Measurements from ENCODE around the gene USP34.
"Not testable (repeated sequence)": the region's sequence is repeated elsewhere in the genome, so short reads cannot be mapped to it uniquely, and the experiment has no call there.

The USP34 gene

DNA sequence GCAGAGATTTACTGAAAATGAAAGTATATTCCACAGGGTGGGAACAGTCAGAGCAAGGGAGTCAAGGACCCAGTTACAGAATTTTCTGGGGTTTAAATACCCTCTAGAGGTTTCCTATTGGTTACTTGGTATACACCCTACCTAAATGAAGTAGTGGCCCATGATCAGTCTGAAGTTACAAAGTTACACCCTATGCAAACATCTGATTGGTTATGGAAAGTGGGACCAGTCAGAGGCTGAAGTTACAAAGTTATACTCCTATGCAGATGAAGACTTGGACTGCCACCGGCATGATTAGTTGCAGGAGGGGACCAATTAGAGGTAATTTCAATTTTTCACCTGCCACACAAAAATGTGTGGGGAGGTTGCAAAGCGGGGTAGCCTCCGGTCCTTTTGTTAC lies 56.2 kb downstream of the USP34 start:
- DNase-seq (ENCODE audit: low read depth, low spot score), result no peak
- H3K4me3 ChIP-seq (ENCODE audit: insufficient read length, low read depth), result no peak overlapping the region
- H3K27me3 ChIP-seq (ENCODE audit: insufficient read depth, insufficient read length), result no peaks in the 10 kb centered on the region
- TF ChIP-seq YY1 (IDR thresholded peaks at IDR 0.05; ENCODE audit: insufficient read depth, insufficient read length) (no peak), SUZ12 (IDR thresholded peaks at IDR 0.05; ENCODE audit: extremely low read depth, insufficient read depth, insufficient read length) (no peak), ZNF274 (IDR thresholded peaks at IDR 0.05; ENCODE audit: low read depth, low read length) (no peak)
- no peaks in the 10 kb centered on the region for H3K9me3 ChIP-seq (ENCODE audit: insufficient read depth, low read length)
- H3K36me3 ChIP-seq (ENCODE audit: insufficient read depth, insufficient read length, low read length), result peaks cover 13% of the 10 kb centered on the region
- no peaks in the 10 kb centered on the region for H3K4me1 ChIP-seq (ENCODE audit: insufficient read depth, insufficient read length)
- H3K9ac ChIP-seq (ENCODE audit: insufficient read length, low read depth), result no peak overlapping the region

DNA sequence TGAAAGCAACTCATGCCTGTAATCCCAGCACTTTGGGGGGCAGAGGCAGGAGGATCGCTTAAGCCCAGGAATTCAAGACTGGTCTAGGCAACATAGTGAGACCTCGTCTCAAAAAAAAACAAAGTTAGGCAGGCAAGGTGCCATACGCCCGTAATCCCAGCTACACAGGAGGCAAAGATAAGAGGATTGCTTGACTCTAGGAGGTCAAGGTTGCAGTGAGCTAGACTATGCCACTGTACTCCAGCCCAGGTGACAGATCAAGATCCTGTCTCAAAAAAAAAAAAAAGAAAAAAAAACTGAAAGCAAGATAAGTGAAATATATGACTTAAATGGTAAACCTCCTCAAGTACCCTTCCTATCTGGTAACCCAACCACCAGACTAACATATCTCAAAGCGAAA lies 59.8 kb downstream of the USP34 start:
- TF ChIP-seq ZNF274 (IDR thresholded peaks at IDR 0.05; ENCODE audit: low read depth, low read length), result no peak
- no peak for TF ChIP-seq YY1 (IDR thresholded peaks at IDR 0.05; ENCODE audit: insufficient read depth, insufficient read length)
- TF ChIP-seq SUZ12 (IDR thresholded peaks at IDR 0.05; ENCODE audit: extremely low read depth, insufficient read depth, insufficient read length), result no peak
- no peak overlapping the region for H3K9ac ChIP-seq (ENCODE audit: insufficient read length, low read depth)
- no peak overlapping the region for H3K4me3 ChIP-seq (ENCODE audit: insufficient read length, low read depth)
- H3K9me3 ChIP-seq (ENCODE audit: insufficient read depth, low read length), result no peaks in the 10 kb centered on the region
- peaks cover 4% of the 10 kb centered on the region for H3K36me3 ChIP-seq (ENCODE audit: insufficient read depth, insufficient read length, low read length)
- H3K4me1 ChIP-seq (ENCODE audit: insufficient read depth, insufficient read length), result no peaks in the 10 kb centered on the region
- H3K27me3 ChIP-seq (ENCODE audit: insufficient read depth, insufficient read length), result no peaks in the 10 kb centered on the region
- DNase-seq (ENCODE audit: low read depth, low spot score), result no peak

DNA sequence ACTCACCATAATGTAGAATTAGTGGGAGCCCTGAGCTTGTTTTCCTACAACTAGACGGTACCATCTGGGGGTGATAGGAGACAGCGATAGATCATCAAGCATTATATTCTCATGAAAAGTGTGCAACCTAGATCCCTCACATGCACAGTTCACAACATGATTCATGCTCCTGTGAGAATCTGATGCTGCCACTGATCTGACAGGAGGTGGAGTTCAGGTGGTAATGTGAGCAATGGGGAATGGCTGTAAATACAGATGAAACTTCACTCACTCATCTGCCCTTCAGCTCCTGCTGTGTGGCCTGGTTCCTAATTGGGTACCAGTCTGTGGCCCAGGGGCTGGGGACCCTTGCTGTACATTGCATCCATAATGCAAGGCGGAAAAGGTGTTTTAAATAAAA lies 60.7 kb downstream of the USP34 start:
- TF ChIP-seq ZNF274 (IDR thresholded peaks at IDR 0.05; ENCODE audit: low read depth, low read length) (no peak), YY1 (IDR thresholded peaks at IDR 0.05; ENCODE audit: insufficient read depth, insufficient read length) (no peak), SUZ12 (IDR thresholded peaks at IDR 0.05; ENCODE audit: extremely low read depth, insufficient read depth, insufficient read length) (no peak)
- Histone ChIP-seq H3K27me3 (ENCODE audit: insufficient read depth, insufficient read length) (no peaks in the 10 kb centered on the region), H3K36me3 (ENCODE audit: insufficient read depth, insufficient read length, low read length) (peaks cover 4% of the 10 kb centered on the region), H3K4me3 (ENCODE audit: insufficient read length, low read depth) (no peak overlapping the region), H3K9me3 (ENCODE audit: insufficient read depth, low read length) (no peaks in the 10 kb centered on the region), H3K4me1 (ENCODE audit: insufficient read depth, insufficient read length) (no peaks in the 10 kb centered on the region), H3K9ac (ENCODE audit: insufficient read length, low read depth) (no peak overlapping the region)
- DNase-seq (ENCODE audit: low read depth, low spot score), result no peak

DNA sequence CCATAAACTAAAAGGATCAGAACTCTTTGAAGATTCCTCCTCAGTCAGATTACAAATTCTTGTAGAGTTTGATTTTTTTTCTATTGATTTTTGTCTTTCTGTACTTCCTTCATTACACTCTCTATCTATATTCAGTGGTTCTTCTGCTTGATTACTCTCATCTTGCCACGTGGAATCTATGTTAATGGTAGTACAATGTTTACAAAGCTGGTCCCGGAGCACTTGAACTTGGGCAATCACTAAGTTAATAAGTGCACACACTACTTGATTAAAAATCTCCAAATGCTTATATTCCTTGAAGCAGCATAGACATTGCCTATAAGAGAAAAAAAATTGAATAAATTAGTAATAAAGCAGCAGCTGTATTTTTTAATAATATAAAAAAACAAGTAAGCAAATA lies 65.1 kb downstream of the USP34 start:
- DNase-seq (ENCODE audit: low read depth, low spot score), result no peak
- no peaks in the 10 kb centered on the region for H3K27me3 ChIP-seq (ENCODE audit: insufficient read depth, insufficient read length)
- TF ChIP-seq SUZ12 (IDR thresholded peaks at IDR 0.05; ENCODE audit: extremely low read depth, insufficient read depth, insufficient read length) (no peak), ZNF274 (IDR thresholded peaks at IDR 0.05; ENCODE audit: low read depth, low read length) (no peak), YY1 (IDR thresholded peaks at IDR 0.05; ENCODE audit: insufficient read depth, insufficient read length) (no peak)
- no peaks in the 10 kb centered on the region for H3K4me1 ChIP-seq (ENCODE audit: insufficient read depth, insufficient read length)
- H3K36me3 ChIP-seq (ENCODE audit: insufficient read depth, insufficient read length, low read length), result peaks cover 4% of the 10 kb centered on the region
- no peak overlapping the region for H3K9ac ChIP-seq (ENCODE audit: insufficient read length, low read depth)
- no peak overlapping the region for H3K4me3 ChIP-seq (ENCODE audit: insufficient read length, low read depth)
- H3K9me3 ChIP-seq (ENCODE audit: insufficient read depth, low read length), result no peaks in the 10 kb centered on the region

DNA sequence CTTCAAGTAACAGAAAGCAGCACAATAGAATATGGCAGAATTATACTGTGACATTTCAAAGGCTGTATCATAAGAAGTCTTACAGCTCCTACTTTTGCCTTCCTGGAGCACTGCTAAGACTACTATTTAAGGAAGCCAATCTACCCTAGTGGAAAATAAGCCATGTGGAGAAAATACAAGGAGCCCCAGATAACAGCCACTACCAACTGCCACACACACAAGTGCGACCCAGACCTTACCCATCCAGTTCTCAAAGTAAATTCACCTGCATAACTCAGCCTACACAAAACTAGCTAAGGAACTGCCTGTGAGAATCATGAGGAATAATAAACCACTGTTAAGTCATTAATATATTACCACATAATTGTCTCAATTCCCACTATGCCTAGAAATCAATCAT lies 66.4 kb downstream of the USP34 start:
- Histone ChIP-seq H3K9me3 (ENCODE audit: insufficient read depth, low read length) (no peaks in the 10 kb centered on the region), H3K4me3 (ENCODE audit: insufficient read length, low read depth) (no peak overlapping the region), H3K36me3 (ENCODE audit: insufficient read depth, insufficient read length, low read length) (peaks cover 2% of the 10 kb centered on the region), H3K27me3 (ENCODE audit: insufficient read depth, insufficient read length) (no peaks in the 10 kb centered on the region), H3K4me1 (ENCODE audit: insufficient read depth, insufficient read length) (no peaks in the 10 kb centered on the region), H3K9ac (ENCODE audit: insufficient read length, low read depth) (no peak overlapping the region)
- DNase-seq (ENCODE audit: low read depth, low spot score), result no peak
- TF ChIP-seq SUZ12 (IDR thresholded peaks at IDR 0.05; ENCODE audit: extremely low read depth, insufficient read depth, insufficient read length), result no peak

DNA sequence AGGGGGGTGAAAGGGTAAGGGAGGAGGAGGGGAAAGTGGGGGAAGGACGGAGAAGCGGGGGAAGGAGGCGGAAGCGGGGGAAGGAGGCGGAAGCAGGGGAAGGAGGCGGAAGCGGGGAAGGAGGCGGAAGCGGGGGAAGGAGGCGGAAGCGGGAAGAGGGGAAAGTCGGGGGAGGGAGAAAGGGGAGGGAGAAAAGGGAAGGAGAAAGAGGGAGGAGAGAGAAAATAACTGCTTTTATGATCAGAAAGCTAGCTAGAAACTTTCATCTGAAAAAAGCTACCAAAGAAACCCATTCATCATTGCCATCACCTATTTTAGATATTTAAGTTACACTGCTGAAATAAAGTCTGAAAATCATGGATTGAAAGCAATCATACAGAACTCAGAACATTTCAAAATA lies 72.5 kb downstream of the USP34 start:
- Histone ChIP-seq H3K36me3 (ENCODE audit: insufficient read depth, insufficient read length, low read length) (peaks cover 6% of the 10 kb centered on the region), H3K4me1 (ENCODE audit: insufficient read depth, insufficient read length) (no peaks in the 10 kb centered on the region), H3K9me3 (ENCODE audit: insufficient read depth, low read length) (no peaks in the 10 kb centered on the region), H3K4me3 (ENCODE audit: insufficient read length, low read depth) (no peak overlapping the region), H3K27me3 (ENCODE audit: insufficient read depth, insufficient read length) (no peaks in the 10 kb centered on the region), H3K9ac (ENCODE audit: insufficient read length, low read depth) (no peak overlapping the region)
- no peak for DNase-seq (ENCODE audit: low read depth, low spot score)
- TF ChIP-seq ZNF274 (IDR thresholded peaks at IDR 0.05; ENCODE audit: low read depth, low read length) (no peak), YY1 (IDR thresholded peaks at IDR 0.05; ENCODE audit: insufficient read depth, insufficient read length) (no peak), SUZ12 (IDR thresholded peaks at IDR 0.05; ENCODE audit: extremely low read depth, insufficient read depth, insufficient read length) (no peak)

DNA sequence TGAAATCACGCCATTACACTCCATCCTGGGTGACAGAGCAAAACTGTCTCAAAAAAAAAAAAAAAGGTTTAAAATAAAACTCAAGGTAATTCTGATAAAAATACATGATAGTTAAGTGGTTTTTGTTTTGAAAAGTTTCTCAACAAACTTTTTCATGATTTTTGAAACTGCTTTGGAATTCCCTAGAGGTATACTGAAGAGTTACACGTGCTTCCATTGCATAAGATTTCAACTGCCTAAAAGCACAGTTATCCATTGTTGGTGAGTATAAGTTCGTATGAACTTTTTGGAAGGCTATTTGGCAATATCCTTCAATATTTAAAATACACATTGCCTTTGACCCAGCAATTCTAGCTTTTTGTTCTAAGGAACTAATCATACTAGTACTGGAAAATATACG lies 74.9 kb downstream of the USP34 start:
- Histone ChIP-seq H3K9me3 (ENCODE audit: insufficient read depth, low read length) (no peaks in the 10 kb centered on the region), H3K4me1 (ENCODE audit: insufficient read depth, insufficient read length) (no peaks in the 10 kb centered on the region), H3K36me3 (ENCODE audit: insufficient read depth, insufficient read length, low read length) (peaks cover 12% of the 10 kb centered on the region), H3K27me3 (ENCODE audit: insufficient read depth, insufficient read length) (no peaks in the 10 kb centered on the region), H3K4me3 (ENCODE audit: insufficient read length, low read depth) (no peak overlapping the region), H3K9ac (ENCODE audit: insufficient read length, low read depth) (no peak overlapping the region)
- TF ChIP-seq YY1 (IDR thresholded peaks at IDR 0.05; ENCODE audit: insufficient read depth, insufficient read length), result no peak
- no peak for TF ChIP-seq ZNF274 (IDR thresholded peaks at IDR 0.05; ENCODE audit: low read depth, low read length)
- no peak for TF ChIP-seq SUZ12 (IDR thresholded peaks at IDR 0.05; ENCODE audit: extremely low read depth, insufficient read depth, insufficient read length)
- no peak for DNase-seq (ENCODE audit: low read depth, low spot score)

DNA sequence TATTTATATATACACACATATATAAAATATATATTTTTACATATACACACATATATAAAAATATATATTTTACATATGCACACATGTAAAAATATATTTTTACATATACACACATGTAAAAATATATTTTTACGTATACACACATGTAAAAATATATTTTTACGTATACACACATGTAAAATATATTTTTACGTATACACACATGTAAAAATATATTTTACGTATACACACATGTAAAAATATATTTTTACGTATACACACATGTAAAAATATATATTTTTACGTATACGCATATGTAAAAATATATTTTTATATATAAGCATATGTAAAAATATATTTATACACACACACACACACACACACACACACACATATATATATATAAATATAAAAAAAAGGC lies 83.3 kb downstream of the USP34 start:
- not testable (repeated sequence) for H3K4me1 ChIP-seq (ENCODE audit: insufficient read depth, insufficient read length); H3K4me3 ChIP-seq (ENCODE audit: insufficient read length, low read depth); H3K36me3 ChIP-seq (ENCODE audit: insufficient read depth, insufficient read length, low read length); DNase-seq (ENCODE audit: low read depth, low spot score); H3K9ac ChIP-seq (ENCODE audit: insufficient read length, low read depth); H3K27me3 ChIP-seq (ENCODE audit: insufficient read depth, insufficient read length); H3K9me3 ChIP-seq (ENCODE audit: insufficient read depth, low read length)

DNA sequence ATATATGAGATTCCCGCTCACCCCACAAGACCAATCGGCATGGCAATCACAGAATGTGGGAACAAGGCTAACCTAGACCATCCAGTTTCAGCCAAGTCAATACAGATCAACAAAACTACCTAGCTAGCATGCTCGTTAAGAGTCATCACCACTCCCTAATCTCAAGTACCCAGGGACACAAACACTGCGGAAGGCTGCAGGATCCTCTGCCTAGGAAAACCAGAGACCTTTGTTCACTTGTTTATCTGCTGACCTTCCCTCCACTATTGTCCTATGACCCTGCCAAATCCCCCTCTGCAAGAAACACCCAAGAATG lies 90.0 kb downstream of the USP34 start:
- not testable (repeated sequence) for H3K9ac ChIP-seq (ENCODE audit: insufficient read length, low read depth); H3K27me3 ChIP-seq (ENCODE audit: insufficient read depth, insufficient read length); DNase-seq (ENCODE audit: low read depth, low spot score); H3K4me3 ChIP-seq (ENCODE audit: insufficient read length, low read depth); H3K9me3 ChIP-seq (ENCODE audit: insufficient read depth, low read length); H3K4me1 ChIP-seq (ENCODE audit: insufficient read depth, insufficient read length)
- peaks cover 38% of the 10 kb centered on the region for H3K36me3 ChIP-seq (ENCODE audit: insufficient read depth, insufficient read length, low read length)

Data from NT2/D1 (cell line).